Measurements from ENCODE around the gene PDK3.

- no peak for TF ChIP-seq EZH2 (IDR thresholded peaks at IDR 0.05; ENCODE audit: insufficient read depth, poor library complexity, severe bottlenecking)
- TF ChIP-seq EZH2phosphoT487 (IDR thresholded peaks at IDR 0.05; ENCODE audit: insufficient read depth, low read depth), result no peak
These were observed 38.7 kb upstream of the PDK3 start for GRCh38 chrX:24426340-24426913.

Data from GM23248 (cell line).